Testis (tissue), 3 donors: ENCODE measurements around the gene ICAM3. TPM values are rescaled to one million over a fixed set of nuclear protein-coding genes. Genes with fewer than 3 reads are reported as not detected.
"Not testable (repeated sequence)": the region's sequence is repeated elsewhere in the genome, so short reads cannot be mapped to it uniquely, and the experiment has no call there.

ENCODE experiments used
- DNase-seq: peaks from one replicate; pipeline ENCODE4 v3.0.0-alpha.2; 2019
- H3K27ac ChIP-seq, 2 donors: fragments of 200-600 bp; sonication (generic); one replicate each; pipeline ENCODE4 v1.5.1; 2019
- H3K27me3 ChIP-seq: fragments of 200-600 bp; sonication (generic); one replicate; pipeline ENCODE4 v1.5.1; 2019
- H3K36me3 ChIP-seq: fragments of 200-600 bp; sonication (generic); one replicate; pipeline ENCODE4 v1.5.1; 2017; ENCODE audit warnings: low read depth; ENCODE audit errors: missing control alignments
- H3K4me1 ChIP-seq: fragments of 200-600 bp; sonication (generic); one replicate; pipeline ENCODE4 v1.5.1; 2019
- H3K4me3 ChIP-seq, 2 donors: fragments of 200-600 bp; sonication (generic); one replicate each; pipeline ENCODE4 v1.5.1; 2017 to 2019
- H3K9me3 ChIP-seq: fragments of 200-600 bp; sonication (generic); one replicate; pipeline ENCODE4 v1.5.1; 2017
- POLR2A ChIP-seq: fragments of 450-650 bp; IDR thresholded peaks from one replicate; pipeline ENCODE4 v1.6.1; 2017; ENCODE audit warnings: antibody characterized with exemption, mild to moderate bottlenecking, moderate library complexity
- WGBS, 2 donors: methylation state at CpG; one replicate each; pipeline ENCODE4 v1.1.5; 2018; 5-methylcytosine and 5-hydroxymethylcytosine counted together
- intact Hi-C: fragments of 100-400 bp; cut with DNase I; formaldehyde crosslinking; loops from one replicate; pipeline ENCODE4 v1.15.1; 2023; ENCODE audit warnings: low total_unique reads
- polyA plus RNA-seq: library from polyadenylated mRNA; stranded (reverse); fragments of 350-450 nt; fragmentation: Illumina TruSeq; extraction: RNeasy Lipid Tissue Mini Kit (QIAGEN cat#74804); gene quantifications from one replicate; pipeline ENCODE4 v1.2.3, GENCODE V29; 2014; ENCODE audit warnings: low read depth, low replicate concordance; ENCODE audit not compliant: insufficient read depth
- total RNA-seq, 2 donors: library from RNA; depleted of rRNA; stranded (reverse); fragments of >200 nt; gene quantifications; one replicate each; pipeline ENCODE4 v1.2.3, GENCODE V29; 2016
- TF ChIP-seq, protein P1 (sequence below), 3 experiments: fragments of 450-650 bp in 2 of 3; fragments of 200-600 bp in 1 of 3; sonication (generic) in 1 of 3; IDR thresholded peaks; one replicate each; pipeline ENCODE4 v1.5.1; 2016 to 2019; ENCODE audit warnings: antibody characterized with exemption in 3 of 3, mild to moderate bottlenecking in 2 of 3, moderate library complexity in 1 of 3

ICAM3 gene
- total and polyA plus RNA-seq, 3 donors from 2014 or later: 2.4 to 6.3 (median 2.8) TPM

DNA sequence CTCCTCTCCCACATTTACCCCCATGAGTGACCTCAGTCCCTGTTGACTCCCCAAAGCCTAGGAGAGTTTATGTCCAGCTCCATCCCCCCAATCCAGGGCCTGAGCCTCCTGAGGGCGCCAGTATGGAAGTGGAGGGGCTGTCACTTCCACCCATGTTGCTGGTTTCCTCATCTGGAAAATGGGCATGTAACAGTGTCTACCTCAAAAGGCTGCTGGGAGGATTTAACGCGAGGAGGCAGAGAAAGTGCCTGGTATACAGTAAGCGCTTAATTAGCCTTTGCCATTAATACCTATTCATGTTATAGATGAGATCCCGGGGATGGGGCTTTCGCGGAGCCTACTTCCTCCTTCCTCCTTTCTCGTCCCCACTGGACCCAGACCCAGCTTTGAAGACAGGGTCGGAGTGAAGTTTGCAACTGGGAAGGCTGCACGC lies 40.5 kb upstream of the ICAM3 start:
- Histone ChIP-seq H3K4me3 (peak overlapping the region; percentile 90 to 94), H3K9me3 (no peaks in the 10 kb centered on the region), H3K27ac (peak overlapping the region; percentile 73 to 79), H3K4me1 (peaks cover 5% of the 10 kb centered on the region), H3K36me3 (no peaks in the 10 kb centered on the region), H3K27me3 (no peaks in the 10 kb centered on the region)
- TF ChIP-seq, protein P1, sequence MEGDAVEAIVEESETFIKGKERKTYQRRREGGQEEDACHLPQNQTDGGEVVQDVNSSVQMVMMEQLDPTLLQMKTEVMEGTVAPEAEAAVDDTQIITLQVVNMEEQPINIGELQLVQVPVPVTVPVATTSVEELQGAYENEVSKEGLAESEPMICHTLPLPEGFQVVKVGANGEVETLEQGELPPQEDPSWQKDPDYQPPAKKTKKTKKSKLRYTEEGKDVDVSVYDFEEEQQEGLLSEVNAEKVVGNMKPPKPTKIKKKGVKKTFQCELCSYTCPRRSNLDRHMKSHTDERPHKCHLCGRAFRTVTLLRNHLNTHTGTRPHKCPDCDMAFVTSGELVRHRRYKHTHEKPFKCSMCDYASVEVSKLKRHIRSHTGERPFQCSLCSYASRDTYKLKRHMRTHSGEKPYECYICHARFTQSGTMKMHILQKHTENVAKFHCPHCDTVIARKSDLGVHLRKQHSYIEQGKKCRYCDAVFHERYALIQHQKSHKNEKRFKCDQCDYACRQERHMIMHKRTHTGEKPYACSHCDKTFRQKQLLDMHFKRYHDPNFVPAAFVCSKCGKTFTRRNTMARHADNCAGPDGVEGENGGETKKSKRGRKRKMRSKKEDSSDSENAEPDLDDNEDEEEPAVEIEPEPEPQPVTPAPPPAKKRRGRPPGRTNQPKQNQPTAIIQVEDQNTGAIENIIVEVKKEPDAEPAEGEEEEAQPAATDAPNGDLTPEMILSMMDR (IDR thresholded peaks at IDR 0.05): no peak
- TF ChIP-seq POLR2A: no peak
- intact Hi-C loops: no loop called here
- WGBS, 2 donors: 0 to 2% methylated on average over 8 to 10 of the region's 10 CpGs
- DNase-seq: no peak

DNA sequence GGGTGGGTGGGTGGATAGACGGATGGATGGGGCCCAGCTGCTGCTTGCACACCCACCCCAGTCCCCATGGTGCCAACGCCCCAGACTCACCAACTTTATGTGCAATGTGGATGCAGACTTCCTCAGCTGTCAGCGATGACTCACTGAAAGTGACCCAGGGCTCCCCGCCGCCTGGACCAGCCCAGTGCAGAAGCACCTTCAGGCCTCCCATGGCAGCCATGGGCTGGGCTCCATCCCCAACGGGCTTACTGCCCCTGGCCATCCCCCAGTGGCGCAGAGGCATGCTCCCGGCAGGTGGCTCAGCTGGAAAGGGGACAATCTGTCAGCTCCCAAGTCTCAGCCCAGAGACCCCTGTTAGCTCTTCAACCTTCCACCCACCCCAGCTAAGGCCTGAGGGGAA lies 38.7 kb upstream of the ICAM3 start:
- Histone ChIP-seq H3K36me3 (no peaks in the 10 kb centered on the region), H3K4me3 (no peak overlapping the region), H3K27ac (no peak overlapping the region), H3K4me1 (peaks cover 5% of the 10 kb centered on the region), H3K9me3 (no peaks in the 10 kb centered on the region), H3K27me3 (no peaks in the 10 kb centered on the region)
- intact Hi-C loops: no loop called here
- no peak for DNase-seq
- TF ChIP-seq, protein P1 (IDR thresholded peaks at IDR 0.05): no peak
- no peak for TF ChIP-seq POLR2A
- 79 to 96% methylated on average over 7 to 8 of the region's 8 CpGs for WGBS, 2 donors

DNA sequence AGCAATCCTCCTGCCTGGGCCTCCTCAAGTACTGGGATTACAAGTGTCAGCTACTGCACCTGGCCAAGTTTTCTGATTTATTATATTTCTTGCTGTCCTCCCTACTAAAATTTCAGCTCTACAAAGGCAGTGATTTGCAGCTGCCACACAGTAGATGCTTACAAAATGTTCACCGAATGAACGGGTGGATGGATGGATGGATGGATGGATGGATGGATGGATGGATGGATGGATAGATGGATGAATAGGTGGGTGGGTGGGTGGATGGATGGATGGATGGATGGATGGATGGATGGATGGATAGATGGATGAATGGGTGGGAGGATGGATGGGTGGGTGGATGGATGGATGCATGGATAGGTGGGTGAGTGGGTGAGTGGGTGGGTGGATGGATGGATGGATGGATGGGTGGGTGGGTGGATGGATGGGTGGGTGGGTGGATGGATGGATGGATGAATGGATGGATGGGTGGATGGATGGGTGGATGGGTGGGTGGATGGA lies 37.8 kb upstream of the ICAM3 start:
- H3K27ac ChIP-seq, intact Hi-C loops, H3K4me3 ChIP-seq, H3K9me3 ChIP-seq, H3K36me3 ChIP-seq, DNase-seq, H3K27me3 ChIP-seq, H3K4me1 ChIP-seq: not testable (repeated sequence)
- WGBS, 2 donors: 87 to 90% methylated on average over 2 of the region's 2 CpGs

DNA sequence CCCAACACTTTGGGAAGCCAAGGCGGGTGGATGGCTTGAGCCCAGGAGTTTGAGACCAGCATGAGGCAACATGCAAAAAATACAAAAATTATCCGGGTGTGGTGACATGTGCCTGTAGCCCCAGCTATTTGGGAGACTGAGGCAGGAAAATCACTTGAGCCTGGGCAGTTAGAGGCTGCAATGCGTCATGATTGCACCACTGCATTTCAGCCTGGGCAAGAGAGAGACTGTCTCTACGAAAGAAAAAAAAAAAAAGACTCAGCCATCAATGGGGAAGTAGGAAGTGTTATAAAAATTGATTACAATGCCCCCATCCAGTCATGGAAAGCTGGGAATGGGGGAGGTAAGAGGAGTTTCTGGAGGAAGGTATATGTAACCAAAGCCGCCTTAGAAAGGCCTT lies 35.5 kb upstream of the ICAM3 start:
- DNase-seq: no peak
- no peaks in the 10 kb centered on the region for H3K36me3 ChIP-seq
- no peaks in the 10 kb centered on the region for H3K9me3 ChIP-seq
- peaks cover 5% of the 10 kb centered on the region for H3K4me1 ChIP-seq
- no peak overlapping the region for H3K27ac ChIP-seq
- whole genome bisulfite sequencing, 2 donors: 87 to 93% methylated on average over 5 of the region's 5 CpGs
- intact Hi-C loops: no loop called here
- no peaks in the 10 kb centered on the region for H3K27me3 ChIP-seq
- no peak for TF ChIP-seq POLR2A
- TF ChIP-seq, protein P1 (IDR thresholded peaks at IDR 0.05): no peak
- H3K4me3 ChIP-seq: no peak overlapping the region

DNA sequence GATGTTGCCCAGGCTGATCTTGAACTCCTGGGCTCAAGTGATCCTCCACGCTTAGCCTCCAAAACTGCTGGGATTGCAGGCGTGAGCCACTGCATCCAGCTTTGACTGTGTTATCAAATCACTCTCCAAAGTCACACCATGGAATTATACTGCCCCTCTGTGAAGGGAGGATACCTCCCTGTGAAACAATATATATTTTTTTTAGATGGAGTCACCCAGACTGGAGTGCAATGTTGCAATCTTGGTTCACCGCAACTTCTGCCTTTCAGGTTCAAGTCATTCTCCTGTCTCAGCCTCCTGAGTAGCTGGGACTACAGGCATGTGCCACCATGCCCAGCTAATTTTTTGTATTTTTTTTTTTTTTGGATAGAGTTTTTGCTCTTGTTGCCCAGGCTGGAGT lies 33.3 kb upstream of the ICAM3 start:
- no peaks in the 10 kb centered on the region for H3K27me3 ChIP-seq
- H3K27ac ChIP-seq: no peak overlapping the region
- H3K9me3 ChIP-seq: no peaks in the 10 kb centered on the region
- H3K36me3 ChIP-seq: no peaks in the 10 kb centered on the region
- intact Hi-C loops: no loop called here
- H3K4me1 ChIP-seq: no peaks in the 10 kb centered on the region
- 73 to 84% methylated on average over 3 of the region's 3 CpGs for WGBS, 2 donors
- TF ChIP-seq, protein P1 (IDR thresholded peaks at IDR 0.05): no peak
- no peak for TF ChIP-seq POLR2A
- H3K4me3 ChIP-seq: no peak overlapping the region
- no peak for DNase-seq
